GM10847 (cell line): ENCODE results near the gene MTHFD2.

Source experiments
- POLR2A ChIP-seq: IDR thresholded peaks from 2 replicates; pipeline ENCODE4 v1.6.1; 2011; ENCODE audit not compliant: insufficient read length; ENCODE audit errors: extremely low read depth

The MTHFD2 gene

GRCh38 chr2:74244286-74244685 is 45.9 kb downstream of the MTHFD2 start:
- TF ChIP-seq POLR2A = no peak

- no peak for TF ChIP-seq POLR2A
These were observed 48.2 kb downstream of the MTHFD2 start for GRCh38 chr2:74246496-74247195.

DNA sequence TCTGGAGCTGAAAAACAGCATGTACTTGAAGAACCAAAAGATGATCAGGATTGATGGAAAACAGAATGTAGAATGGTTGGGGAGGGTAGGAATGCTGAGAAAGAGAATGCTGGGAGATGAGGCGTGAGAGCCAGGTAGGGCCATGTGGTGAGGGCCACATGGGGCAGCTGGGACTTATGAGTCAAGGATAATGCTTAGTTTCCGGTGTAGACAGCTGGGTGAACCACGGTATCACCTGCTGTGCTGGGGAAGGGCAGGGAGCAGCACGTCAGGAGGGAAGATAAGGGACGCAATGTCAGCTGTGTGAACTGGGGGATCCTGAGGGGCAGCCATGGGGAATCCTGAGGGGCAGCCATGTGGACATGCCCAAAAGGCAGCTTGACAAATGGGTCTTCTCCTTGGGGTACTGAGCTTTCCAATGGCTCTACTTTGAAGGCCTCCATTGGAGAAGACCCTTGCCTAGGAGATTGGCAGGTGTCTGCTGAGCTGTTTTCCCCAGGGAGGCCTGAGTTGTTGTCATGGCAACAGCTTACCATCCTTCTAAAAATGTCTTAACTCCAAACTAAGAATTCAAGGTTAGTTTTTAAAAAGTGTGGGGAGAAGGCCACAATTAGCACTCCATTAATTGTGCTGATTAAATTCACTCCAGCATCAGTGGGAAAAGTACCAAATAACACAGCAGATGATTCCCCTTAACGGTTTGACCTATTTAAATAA is 51.1 kb downstream of the MTHFD2 start:
- TF ChIP-seq POLR2A = no peak

DNA sequence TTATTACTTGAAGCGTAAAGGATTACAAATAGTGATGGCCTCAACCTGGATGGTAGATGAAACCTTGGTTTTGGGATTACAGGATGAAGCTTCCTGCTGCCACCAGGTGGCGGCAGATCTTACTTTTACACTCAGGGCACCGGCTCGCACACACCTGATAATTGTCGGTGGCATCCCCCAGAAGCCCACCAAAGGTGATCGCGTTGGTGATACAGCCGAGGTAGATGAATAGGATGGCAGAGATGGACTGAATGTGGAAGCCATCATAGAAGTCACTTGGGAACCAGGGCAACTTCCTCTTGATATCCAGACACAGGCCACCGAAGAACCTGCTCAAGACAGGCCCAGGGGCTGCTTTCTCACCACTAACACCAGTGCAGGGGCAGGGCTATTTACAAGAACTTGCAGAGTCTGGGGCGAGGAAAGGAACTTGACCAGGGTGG is 51.8 kb downstream of the MTHFD2 start:
- TF ChIP-seq POLR2A = no peak

DNA sequence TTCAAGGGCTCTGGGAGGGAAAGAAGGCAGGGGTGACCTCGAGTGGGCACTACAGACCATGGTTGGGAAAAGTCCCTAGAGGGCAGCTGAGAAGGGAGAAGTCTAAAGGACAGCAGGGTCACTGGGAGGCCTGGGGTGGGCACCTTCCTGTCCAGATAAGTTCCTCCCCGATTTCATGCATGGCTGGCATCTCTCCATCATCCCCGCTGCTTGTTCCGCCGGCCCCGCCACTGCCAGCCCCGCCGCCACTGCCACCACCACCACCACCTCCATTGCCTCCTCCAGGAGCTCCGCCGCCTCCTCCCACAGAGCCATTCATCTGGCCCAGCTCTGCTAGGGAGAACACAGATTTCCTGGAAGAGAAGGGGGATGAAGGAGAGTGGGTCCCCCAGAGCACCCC is 53.6 kb downstream of the MTHFD2 start:
- TF ChIP-seq POLR2A = no peak

DNA sequence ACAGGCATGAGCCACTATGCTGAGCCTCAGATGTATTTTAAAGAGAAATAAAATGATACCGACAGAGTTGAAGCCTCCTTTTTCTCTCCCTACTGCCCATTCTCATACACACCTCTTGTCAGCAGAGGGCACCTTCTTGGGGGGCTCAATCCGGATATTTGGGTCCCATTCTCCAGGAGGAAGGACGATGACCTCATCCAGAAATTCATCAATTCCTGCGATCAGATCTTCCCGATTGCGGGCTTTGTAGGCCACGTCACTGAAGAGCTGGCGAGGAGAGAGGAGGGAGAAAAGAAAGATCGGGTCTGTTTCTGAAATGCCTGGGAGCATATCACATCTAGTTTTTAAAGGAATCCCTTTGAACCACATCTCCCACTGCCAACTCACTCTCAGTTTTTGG is 54.4 kb downstream of the MTHFD2 start:
- TF ChIP-seq POLR2A = no peak

GRCh38 chr2:74253306-74253970 is 55.0 kb downstream of the MTHFD2 start:
- TF ChIP-seq POLR2A = no peak

GRCh38 chr2:74253971-74254310 is 55.5 kb downstream of the MTHFD2 start:
- no peak for TF ChIP-seq POLR2A

GRCh38 chr2:74255660-74256213 is 57.3 kb downstream of the MTHFD2 start:
- no peak for TF ChIP-seq POLR2A

GRCh38 chr2:74259191-74259590 is 60.8 kb downstream of the MTHFD2 start:
- no peak for TF ChIP-seq POLR2A

DNA sequence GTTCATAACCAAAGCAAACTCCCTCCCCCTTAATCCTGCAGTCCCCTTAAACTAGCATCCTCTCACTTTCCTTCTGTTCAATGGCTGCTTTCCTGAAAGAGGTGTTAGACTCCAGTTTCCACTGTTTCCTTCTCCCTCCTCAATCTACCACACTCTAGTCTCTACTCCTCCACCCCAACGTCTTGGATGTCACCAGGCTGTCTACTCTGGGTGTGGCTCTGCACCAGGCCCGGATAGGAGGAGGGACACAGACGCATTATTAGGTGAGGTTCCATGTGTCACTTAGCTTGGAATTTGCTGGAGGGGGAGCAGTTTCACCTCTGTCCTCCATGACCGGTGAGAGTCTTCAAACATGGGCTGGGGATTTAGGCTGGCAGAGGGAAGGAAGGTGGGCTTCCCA is 61.3 kb downstream of the MTHFD2 start:
- no peak for TF ChIP-seq POLR2A

DNA sequence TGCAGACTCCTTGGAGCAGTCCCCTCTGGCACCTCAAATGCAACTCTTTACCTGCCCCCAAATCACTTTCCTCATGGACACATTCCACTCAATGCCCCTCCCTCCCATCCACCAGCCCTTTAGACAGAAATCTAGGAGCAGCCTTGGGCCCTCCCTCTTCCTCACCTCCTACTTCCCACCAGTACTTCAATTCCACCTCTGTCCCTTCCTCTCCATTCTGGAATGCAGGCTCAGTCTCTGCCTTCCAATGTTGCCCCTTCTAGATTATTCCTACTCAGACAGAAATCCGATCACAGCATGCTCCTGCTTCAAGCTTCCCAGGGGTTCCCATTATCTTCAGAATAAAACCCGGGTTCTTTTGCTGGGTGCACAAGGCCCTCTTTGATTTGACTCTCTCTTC is 62.1 kb downstream of the MTHFD2 start:
- TF ChIP-seq POLR2A = no peak

DNA sequence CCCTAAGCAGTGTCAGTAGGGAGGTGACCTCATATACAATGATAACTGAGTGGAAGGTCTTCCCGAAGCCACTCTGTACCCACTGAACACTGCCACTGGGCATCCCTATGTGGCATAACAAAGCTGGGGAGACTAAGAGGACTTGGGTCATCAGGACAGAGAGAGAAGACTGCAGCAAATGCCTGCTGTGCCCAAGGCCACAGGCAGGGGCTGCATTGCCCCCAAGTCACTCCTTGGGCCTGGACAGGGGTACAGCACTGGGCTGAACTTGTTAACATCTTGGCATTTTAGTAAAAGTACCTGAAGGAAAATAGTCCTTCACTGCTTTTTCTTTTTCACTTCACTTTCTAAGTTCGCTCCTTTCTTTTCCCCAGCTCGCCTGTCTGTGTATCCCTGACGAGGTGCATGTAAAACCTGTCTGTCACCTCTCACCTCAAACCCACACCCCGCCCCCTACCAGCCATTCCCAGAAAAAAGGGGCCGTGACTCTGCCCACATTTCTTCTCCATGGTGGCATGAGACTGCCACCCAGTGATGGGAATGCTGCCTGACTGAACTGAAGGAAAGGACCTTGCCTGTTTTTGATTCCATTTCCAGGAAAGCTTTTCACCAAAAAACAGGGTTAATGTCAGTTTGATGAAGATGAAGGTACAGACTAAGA is 62.9 kb downstream of the MTHFD2 start:
- TF ChIP-seq POLR2A = no peak

GRCh38 chr2:74262681-74263080 is 64.3 kb downstream of the MTHFD2 start:
- TF ChIP-seq POLR2A = no peak

DNA sequence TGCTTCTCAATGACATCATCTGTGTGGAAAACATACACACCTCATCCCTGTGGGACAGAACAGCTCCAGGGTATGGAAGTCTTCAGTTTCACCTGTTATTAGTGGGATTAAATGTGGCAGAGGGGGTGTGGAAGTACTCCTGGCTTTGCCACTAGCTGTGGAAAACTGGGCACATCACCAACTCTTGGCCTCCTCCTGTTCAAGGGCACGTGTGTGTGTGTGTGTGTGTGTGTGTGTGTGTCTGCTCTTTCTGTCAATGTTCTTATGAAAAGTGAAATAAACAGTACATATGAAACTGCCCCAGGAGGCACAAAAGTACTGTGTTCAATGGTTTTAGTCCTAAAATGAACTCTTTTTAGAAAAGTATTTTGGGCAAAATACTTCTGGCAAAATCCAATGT is 65.9 kb downstream of the MTHFD2 start:
- no peak for TF ChIP-seq POLR2A
